Adrenal gland (tissue), 12 donors: ENCODE measurements around the gene ZNF460. TPM values are rescaled to one million over a fixed set of nuclear protein-coding genes. Genes with fewer than 3 reads are reported as not detected.
"Not testable (repeated sequence)": the region's sequence is repeated elsewhere in the genome, so short reads cannot be mapped to it uniquely, and the experiment has no call there.

ENCODE experiments used
- DNase-seq, 7 donors: peaks; one replicate each; pipeline ENCODE4 v3.0.0-alpha.2; 2019 to 2020
- H3K27ac ChIP-seq, 5 donors: fragments of 200-600 bp; sonication (generic) in 4 of 5; 1 replicate in 3 of 5; 2 replicates in 2 of 5; pipeline versions ENCODE4 v1.5.1 to v1.8.0; 2016 to 2020; ENCODE audit warnings: mild to moderate bottlenecking in 1 of 5
- H3K27me3 ChIP-seq: fragments of 200-600 bp; 2 replicates; pipeline ENCODE4 v1.8.0; 2021
- H3K36me3 ChIP-seq, 2 donors: fragments of 200-600 bp; replicated peaks in 1 of 2; 1 replicate in 1 of 2; 2 replicates in 1 of 2; pipeline versions ENCODE4 v1.5.1 to v1.8.0; 2018 to 2022
- H3K4me1 ChIP-seq, 2 donors: fragments of 200-600 bp; replicated peaks in 1 of 2; 1 replicate in 1 of 2; 2 replicates in 1 of 2; pipeline versions ENCODE4 v1.5.1 to v1.8.0; 2018 to 2021
- H3K4me3 ChIP-seq, 4 donors: fragments of 200-600 bp; sonication (generic) in 3 of 4; one replicate each; pipeline ENCODE4 v1.5.1; 2016 to 2018
- H3K9me3 ChIP-seq, 3 donors: fragments of 200-600 bp; sonication (generic) in 1 of 3; replicated peaks in 1 of 3; 1 replicate in 2 of 3; 2 replicates in 1 of 3; pipeline versions ENCODE4 v1.5.1 to v1.8.0; 2016 to 2021
- POLR2A ChIP-seq, 2 donors: fragments of 450-650 bp; IDR thresholded peaks; one replicate each; pipeline ENCODE4 v1.6.1; 2017; ENCODE audit warnings: antibody characterized with exemption in 2 of 2, mild to moderate bottlenecking in 2 of 2, moderate library complexity in 1 of 2
- WGBS, 4 donors: extraction: QIAGEN DNeasy Blood & Tissue Kit in 2 of 4; methylation state at CpG; one replicate each; pipeline versions ENCODE4 v1.1.5 to v1.1.7; 2013 to 2017; 5-methylcytosine and 5-hydroxymethylcytosine counted together
- intact Hi-C, 2 donors: fragments of 100-400 bp; cut with DNase I; formaldehyde crosslinking; loops; one replicate each; pipeline versions ENCODE4 v1.14.1 to v1.15.0; 2022 to 2023
- polyA plus RNA-seq, 3 donors: library from polyadenylated mRNA; stranded (reverse); fragments of 200-250 nt in 2 of 3; fragments of 350-450 nt in 1 of 3; fragmentation: Illumina TruSeq in 1 of 3; extraction: RNeasy Lipid Tissue Mini Kit (QIAGEN cat#74804) in 1 of 3; gene quantifications; one replicate each; pipeline ENCODE4 v1.2.3, GENCODE V29; 2013 to 2014
- total RNA-seq, 9 donors: library from RNA; depleted of rRNA in 4 of 9; stranded (reverse); fragments of >200 nt in 4 of 9; fragments of 120-200 nt in 1 of 9; fragmentation: NEBNext Ultra II Directional in 1 of 9; extraction: Animal tissue kit (Norgen Biotek cat#: 25700) in 1 of 9; gene quantifications; one replicate each; pipeline versions ENCODE4 v1.1.0 to v1.2.4, GENCODE V29; 2013 to 2023
- TF ChIP-seq, protein P1 (sequence below), 6 experiments: fragments of 450-650 bp in 4 of 6; fragments of 200-600 bp in 2 of 6; sonication (generic) in 1 of 6; IDR thresholded peaks; 1 replicate in 5 of 6; 2 replicates in 1 of 6; pipeline versions ENCODE4 v1.5.1 to v1.8.0; 2016 to 2021; ENCODE audit warnings: antibody characterized with exemption in 6 of 6, mild to moderate bottlenecking in 2 of 6, moderate library complexity in 1 of 6
- donor health status: healthy with polysubstance abuse.
- donor health status: Bipolar disorder and iron deficiency.
- donor health status: DM: yes; HTN: yes; CAD: no.
- donor health status: DM: no; HTN: no; CAD: no.
- donor health status: DM: no; HTN: no; CAD: no.
- donor health status: DM: yes; HTN: yes; CAD: no.

ZNF460 gene
- total and polyA plus RNA-seq, 12 donors: 0.54 to 107 (median 55.5) TPM

DNA sequence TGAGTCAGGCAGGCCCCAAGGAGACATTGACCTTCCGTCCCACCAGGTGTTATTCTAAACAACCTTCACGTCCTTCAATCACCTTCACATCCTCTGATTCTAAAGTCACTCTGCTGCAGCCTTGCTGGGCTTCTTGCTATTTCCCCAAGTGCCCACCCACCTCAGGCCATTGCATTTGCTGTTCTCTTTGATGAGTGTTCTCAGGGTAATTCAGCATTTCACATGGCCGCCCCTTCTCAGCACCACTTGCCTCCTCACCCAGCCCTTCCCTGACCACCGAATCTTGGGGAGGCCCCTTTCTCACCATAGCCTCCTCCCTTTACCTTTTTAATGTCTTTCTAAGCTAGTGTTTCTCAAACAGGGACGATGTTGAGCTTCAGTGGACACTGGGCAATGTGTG lies 35.2 kb upstream of the ZNF460 start:
- Histone ChIP-seq H3K27ac (no peak overlapping the region), H3K4me3 (no peak overlapping the region), H3K4me1 (peaks cover 12 to 26% of the 10 kb centered on the region in 2 donors), H3K27me3 (no peaks in the 10 kb centered on the region), H3K36me3 (peaks cover 0 to 51% of the 10 kb centered on the region in 2 donors), H3K9me3 (no peaks in the 10 kb centered on the region)
- no peak for DNase-seq
- intact Hi-C loops: no loop called here
- 90 to 95% (median 93%) methylated on average over 5 of the region's 5 CpGs for WGBS, 4 donors
- TF ChIP-seq, protein P1, sequence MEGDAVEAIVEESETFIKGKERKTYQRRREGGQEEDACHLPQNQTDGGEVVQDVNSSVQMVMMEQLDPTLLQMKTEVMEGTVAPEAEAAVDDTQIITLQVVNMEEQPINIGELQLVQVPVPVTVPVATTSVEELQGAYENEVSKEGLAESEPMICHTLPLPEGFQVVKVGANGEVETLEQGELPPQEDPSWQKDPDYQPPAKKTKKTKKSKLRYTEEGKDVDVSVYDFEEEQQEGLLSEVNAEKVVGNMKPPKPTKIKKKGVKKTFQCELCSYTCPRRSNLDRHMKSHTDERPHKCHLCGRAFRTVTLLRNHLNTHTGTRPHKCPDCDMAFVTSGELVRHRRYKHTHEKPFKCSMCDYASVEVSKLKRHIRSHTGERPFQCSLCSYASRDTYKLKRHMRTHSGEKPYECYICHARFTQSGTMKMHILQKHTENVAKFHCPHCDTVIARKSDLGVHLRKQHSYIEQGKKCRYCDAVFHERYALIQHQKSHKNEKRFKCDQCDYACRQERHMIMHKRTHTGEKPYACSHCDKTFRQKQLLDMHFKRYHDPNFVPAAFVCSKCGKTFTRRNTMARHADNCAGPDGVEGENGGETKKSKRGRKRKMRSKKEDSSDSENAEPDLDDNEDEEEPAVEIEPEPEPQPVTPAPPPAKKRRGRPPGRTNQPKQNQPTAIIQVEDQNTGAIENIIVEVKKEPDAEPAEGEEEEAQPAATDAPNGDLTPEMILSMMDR (IDR thresholded peaks at IDR 0.05): no peak
- TF ChIP-seq POLR2A (IDR thresholded peaks at IDR 0.05): no peak

DNA sequence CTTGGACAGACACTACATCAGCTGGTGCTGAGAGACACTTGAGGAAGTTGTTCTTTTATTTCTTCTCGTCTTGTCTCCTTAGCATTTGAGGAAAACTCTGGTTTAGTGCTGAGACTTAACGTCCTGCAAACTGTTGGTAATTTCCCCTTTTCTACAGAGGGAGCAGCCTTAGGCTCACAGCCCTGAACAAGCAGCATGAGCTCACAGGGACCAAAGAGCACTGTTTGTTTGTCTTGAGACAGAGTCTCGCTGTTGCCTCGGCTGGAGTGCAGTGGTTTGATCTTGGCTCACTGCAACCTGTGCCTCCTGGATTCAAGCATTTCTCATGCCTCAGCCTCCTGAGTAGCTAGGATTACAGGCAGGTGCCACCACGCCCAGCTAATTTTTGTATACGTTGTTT lies 34.3 kb upstream of the ZNF460 start:
- WGBS, 4 donors: 86 to 90% (median 88%) methylated on average over 6 of the region's 6 CpGs
- H3K4me3 ChIP-seq: no peak overlapping the region
- intact Hi-C loops: no loop called here
- no peak overlapping the region for H3K27ac ChIP-seq
- no peak for TF ChIP-seq POLR2A (IDR thresholded peaks at IDR 0.05)
- TF ChIP-seq, protein P1 (IDR thresholded peaks at IDR 0.05): no peak
- H3K36me3 ChIP-seq: peaks cover 0 to 51% of the 10 kb centered on the region in 2 donors
- DNase-seq: no peak
- H3K4me1 ChIP-seq: peaks cover 12 to 24% of the 10 kb centered on the region in 2 donors
- no peaks in the 10 kb centered on the region for H3K27me3 ChIP-seq
- no peaks in the 10 kb centered on the region for H3K9me3 ChIP-seq

DNA sequence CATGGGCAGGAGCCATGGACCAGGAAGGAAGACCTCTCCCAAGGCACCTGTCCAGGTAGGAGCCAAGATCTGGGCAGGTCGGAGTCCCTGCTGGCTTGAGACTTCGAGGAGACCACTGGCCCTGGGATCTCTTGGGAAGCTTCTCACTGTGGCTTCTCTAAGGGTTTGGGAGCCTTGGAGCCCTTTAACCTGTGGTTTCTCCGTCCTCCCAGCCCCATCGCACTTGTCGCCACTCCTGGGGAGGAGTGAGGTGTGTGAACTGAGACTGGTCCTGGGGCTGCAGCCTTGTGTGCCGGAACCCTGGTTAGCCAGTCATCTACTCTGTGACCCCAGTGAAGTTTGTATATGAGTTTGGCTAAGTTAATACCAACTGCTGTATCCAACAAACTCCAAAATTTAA lies 31.6 kb upstream of the ZNF460 start:
- Histone ChIP-seq H3K9me3 (no peaks in the 10 kb centered on the region), H3K4me1 (no peaks in the 10 kb centered on the region), H3K27ac (no peak overlapping the region), H3K27me3 (no peaks in the 10 kb centered on the region), H3K36me3 (peaks cover 0 to 65% of the 10 kb centered on the region in 2 donors), H3K4me3 (no peak overlapping the region)
- intact Hi-C loops: no loop called here
- TF ChIP-seq POLR2A (IDR thresholded peaks at IDR 0.05): no peak
- TF ChIP-seq, protein P1 (IDR thresholded peaks at IDR 0.05): no peak
- no peak for DNase-seq
- 80 to 97% (median 93%) methylated on average over 5 to 6 of the region's 6 CpGs for WGBS, 4 donors

DNA sequence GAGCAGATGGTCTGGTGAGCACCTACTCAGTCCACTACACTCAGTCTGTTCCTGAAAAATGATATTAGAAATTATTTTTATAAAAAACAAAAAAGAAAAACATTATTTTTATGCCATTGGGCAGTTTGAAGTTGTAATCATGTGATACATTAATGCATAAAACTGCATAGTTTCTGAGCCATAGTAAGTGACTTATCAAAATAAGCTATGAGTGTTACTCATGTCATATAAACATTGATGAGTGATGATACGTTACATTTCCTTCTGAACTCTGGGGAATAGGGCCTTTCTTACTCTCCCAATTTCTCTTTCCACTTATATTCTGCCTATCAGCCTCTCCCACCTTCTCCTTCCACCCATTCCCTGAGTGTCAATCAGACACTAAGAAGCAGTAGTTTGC lies 31.0 kb upstream of the ZNF460 start:
- intact Hi-C loops: no loop called here
- no peak overlapping the region for H3K27ac ChIP-seq
- DNase-seq: no peak
- TF ChIP-seq, protein P1 (IDR thresholded peaks at IDR 0.05): no peak
- no peak for TF ChIP-seq POLR2A (IDR thresholded peaks at IDR 0.05)
- 87 to 100% (median 95%) methylated on average over 1 of the region's 1 CpG for WGBS, 4 donors
- no peaks in the 10 kb centered on the region for H3K4me1 ChIP-seq
- no peaks in the 10 kb centered on the region for H3K9me3 ChIP-seq
- H3K4me3 ChIP-seq: no peak overlapping the region
- peaks cover 0 to 65% of the 10 kb centered on the region in 2 donors for H3K36me3 ChIP-seq
- H3K27me3 ChIP-seq: no peaks in the 10 kb centered on the region

DNA sequence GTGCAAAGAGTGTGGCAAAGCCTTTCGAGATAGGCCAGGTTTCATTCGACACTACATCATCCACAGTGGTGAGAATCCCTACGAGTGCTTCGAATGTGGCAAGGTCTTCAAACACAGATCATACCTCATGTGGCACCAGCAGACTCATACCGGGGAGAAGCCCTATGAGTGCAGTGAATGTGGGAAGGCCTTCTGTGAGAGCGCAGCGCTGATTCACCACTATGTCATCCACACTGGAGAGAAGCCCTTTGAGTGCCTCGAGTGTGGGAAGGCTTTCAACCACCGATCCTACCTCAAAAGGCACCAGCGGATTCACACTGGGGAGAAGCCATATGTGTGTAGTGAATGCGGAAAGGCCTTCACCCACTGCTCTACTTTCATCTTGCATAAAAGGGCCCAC lies 26.5 kb upstream of the ZNF460 start:
- peaks cover 0 to 33% of the 10 kb centered on the region in 2 donors for H3K36me3 ChIP-seq

More for the DNA sequence above, 26.5 kb upstream of the ZNF460 start:
- intact Hi-C loops, H3K9me3 ChIP-seq, H3K27ac ChIP-seq, H3K4me1 ChIP-seq, H3K4me3 ChIP-seq, H3K27me3 ChIP-seq: not testable (repeated sequence)
- 91 to 96% (median 94%) methylated on average over 7 to 11 of the region's 11 CpGs for WGBS, 4 donors
- DNase-seq: peak in 1 of 7 donors; percentile 4
